HG02678 (cell line): ENCODE measurements around the gene PHACTR3.

Source experiments
- ATAC-seq: cut with Tn5 transposase; IDR thresholded peaks from one replicate; pipeline ENCODE4 v1.9.1; 2021; ENCODE audit warnings: mild to moderate bottlenecking, moderate library complexity; ENCODE audit not compliant: unreplicated experiment

The PHACTR3 gene

GRCh38 chr20:59644371-59644939 is 40.1 kb downstream of the PHACTR3 start:
- ATAC-seq: no peak

- ATAC-seq: no peak
Observed at GRCh38 chr20:59645271-59645670, 40.9 kb downstream of the PHACTR3 start.

- no peak for ATAC-seq
Observed at GRCh38 chr20:59645761-59646171, 41.4 kb downstream of the PHACTR3 start.

DNA sequence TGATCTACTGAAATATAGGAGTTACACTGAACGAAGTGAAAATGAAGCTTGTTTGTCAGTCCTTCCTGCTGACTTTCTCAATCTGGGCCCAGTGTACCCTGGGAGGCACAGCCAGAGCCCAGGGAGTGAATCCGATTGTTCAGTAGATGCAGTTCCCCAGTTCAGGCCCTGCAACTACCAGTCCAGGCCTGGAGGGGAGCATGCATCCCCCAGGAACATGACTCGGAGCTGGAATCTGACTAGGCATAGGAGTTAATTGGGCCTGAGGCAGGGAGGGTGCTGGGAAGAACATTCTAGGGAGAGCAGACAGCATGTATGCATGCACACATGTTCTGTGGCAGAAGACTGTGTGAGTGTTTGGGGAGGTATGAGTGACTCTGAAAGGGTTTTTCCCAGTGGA is 42.1 kb downstream of the PHACTR3 start:
- ATAC-seq: no peak

DNA sequence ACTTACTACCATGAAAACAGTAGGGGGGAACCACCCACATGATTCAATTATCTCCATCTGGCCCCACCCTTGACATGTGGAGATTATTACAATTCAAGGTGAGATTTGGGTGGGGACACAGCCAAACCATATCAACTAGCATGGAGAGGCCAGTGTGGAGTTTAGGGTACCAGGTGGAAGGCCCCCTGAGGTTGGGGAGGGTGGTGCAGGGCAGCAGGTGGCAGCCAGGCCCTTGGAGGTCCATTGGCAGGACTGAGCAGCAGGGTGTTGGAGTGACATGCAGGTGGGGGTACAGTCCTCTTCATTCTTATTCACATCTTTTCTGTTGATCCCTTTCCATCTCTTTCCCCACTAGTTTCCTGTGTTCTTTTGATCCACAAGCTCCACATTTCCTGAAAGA is 42.9 kb downstream of the PHACTR3 start:
- ATAC-seq: no peak

DNA sequence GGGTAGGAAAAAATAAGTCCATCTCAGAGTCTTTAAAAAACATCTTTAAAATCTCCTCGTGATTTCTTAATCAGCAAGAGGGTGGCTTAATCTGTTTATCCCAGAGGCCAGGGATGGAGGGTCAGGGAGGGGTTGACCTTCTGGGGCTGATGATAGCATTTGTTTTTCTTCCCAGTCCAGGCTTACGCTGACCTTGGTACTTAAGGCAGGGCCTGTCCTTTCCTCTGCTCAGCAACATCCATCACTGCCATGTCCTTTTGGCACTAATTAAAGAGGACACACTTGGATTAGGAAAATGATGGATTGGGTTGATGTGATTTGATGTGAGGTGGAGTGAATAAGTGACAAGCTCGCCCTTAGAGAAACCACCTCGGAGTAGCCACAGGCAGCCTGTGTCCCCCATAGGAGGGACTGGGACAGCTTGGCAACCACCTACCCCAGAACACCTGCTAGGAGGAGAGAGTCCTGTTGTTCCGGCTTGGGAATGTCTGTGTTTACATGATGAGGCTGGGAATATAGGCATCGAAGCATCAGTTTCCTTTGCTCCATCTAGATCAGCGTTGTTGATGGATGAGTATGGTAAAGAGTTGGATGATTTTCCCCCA is 44.2 kb downstream of the PHACTR3 start:
- no peak for ATAC-seq

DNA sequence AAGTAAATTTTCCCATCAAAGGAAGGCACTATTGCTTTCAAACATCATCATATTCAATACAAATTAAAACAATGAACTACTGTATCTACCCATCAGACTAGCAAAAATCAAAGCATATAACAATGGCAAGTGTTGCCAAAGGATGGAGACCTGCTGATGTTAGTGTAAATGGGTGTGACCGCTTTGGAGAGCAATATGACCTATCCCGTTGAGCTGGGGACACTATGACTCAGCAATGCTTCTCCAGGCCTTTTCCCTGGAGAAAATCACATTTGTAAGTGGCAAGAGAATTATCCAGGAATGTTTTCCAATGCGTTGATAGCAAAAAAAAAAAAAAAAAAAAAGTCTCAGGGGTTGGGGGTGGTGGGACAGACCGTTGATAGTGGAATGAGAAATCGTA is 46.1 kb downstream of the PHACTR3 start:
- ATAC-seq: no peak

DNA sequence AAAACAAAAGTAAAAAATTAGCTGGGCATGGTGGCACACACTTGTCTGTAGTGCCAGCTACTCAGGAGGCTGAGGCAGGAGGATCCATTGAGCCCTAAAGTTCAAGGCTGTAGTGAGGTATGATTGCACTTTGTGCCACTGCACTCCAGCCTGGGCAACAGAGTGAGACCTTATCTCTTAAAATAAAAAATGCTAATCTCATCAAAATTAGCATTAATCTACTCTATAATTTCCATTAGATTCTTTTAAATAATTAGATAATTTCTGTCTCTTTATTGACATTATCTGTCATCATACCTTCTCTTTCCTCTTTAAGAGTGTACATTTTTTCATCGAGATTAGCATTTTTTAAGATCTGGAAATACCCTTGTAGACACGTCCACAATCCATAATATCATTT is 48.0 kb downstream of the PHACTR3 start:
- no peak for ATAC-seq

DNA sequence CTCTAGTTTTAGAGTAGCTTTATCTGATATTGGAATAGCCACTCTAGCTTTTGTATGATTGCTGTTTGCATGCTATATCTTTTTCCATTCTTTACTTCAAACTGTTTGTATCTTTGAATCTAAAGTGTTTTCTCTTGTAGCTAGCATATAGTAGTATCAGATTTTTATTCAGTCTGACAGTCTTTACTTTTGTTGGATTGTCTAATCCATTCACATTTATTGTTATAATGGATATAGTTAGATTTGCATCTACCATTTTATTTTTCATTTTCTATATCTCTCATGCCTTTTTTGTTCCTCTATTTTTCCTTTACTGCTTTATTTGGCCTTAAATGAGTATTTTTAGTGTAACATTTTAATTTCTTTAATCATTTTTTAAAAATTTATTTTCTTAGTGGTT is 52.1 kb downstream of the PHACTR3 start:
- ATAC-seq: no peak

- no peak for ATAC-seq
Observed at GRCh38 chr20:59657459-59658046, 53.2 kb downstream of the PHACTR3 start.

- ATAC-seq: no peak
Observed at GRCh38 chr20:59660471-59660870, 56.1 kb downstream of the PHACTR3 start.

DNA sequence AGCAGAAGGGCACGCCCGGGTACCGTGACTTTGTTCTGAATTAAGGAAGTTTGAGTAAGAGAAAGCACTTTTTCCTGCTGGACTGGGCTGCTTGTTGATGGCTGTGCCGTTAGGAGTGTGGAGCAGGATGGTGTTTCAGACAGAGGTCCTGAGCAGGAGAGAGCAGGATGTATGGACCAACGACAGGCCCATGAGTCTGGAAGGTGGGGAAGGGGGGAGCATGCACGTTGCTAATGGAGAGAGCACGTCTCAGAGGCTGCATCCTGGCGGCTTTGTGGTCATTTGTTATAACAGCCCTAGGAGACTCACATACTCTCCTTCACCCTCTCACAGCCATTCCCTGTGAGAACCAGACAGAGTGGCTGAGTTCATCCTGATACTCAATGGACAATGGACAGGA is 56.8 kb downstream of the PHACTR3 start:
- ATAC-seq: no peak

DNA sequence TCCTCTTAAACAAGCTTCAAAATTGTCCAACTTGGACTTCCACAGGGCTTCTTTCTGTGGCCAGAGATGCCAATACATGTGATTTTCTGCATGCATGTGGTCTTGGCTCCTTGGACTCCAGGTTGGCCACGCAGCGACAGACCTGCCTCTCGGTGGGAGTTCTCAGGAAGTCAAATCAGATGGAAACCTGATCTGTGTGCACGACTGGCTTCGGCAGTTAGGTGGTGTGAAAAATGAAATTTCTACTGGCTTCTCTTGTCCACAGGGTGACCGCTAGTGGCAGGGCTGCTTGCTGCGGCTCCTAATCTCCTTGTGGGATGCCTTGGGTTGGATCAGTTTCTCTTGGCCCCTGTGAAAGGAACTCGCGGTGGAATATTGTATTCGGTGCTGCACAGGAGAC is 57.3 kb downstream of the PHACTR3 start:
- no peak for ATAC-seq

DNA sequence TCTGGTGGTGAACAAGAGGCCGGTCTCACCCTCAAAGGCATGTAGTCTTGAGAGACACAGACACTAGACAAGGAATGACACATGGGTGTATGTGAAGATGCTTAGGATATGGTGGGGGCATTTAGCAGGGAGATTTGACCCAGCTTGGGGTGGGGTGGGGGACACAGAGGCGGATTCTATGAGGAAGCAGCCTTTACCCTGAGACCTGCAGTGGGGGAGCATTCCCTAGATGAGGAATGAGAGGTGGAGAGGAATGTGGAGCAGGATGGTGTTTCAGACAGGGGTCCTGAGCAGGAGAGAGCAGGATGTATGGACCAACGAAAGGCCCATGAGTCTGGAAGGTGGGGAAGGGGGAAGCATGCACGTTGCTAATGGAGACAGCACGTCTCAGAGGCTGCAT is 57.8 kb downstream of the PHACTR3 start:
- no peak for ATAC-seq

DNA sequence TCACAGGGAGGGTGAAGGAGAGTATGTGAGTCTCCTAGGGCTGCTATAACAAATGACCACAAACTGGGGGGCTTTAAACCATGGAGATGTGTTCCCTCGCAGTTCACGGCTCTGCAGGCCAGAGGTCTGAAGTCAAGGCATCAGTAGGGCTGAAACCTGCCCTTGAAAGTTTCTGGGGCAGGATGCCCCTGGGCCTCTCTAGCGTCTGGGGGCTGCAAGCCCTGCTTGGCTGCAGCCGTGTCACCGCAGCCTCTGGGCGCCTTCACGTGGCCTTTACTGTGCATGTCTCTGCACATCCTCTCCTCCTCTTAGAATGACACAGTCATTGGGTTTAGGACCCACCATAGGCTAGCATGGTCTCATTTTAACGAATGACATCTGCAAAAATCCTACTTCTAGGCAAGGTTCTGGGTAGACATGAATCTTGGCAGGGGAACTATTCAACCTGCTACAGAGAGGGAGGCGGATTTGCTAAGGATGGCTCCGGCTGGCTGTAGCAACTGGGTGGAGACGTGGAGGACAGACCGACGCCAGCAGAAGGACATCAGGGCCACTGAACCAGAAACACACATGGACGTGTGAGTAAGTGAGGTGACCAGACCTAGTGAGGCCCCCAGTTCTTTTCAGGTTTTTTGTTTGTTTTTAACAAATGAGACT is 58.6 kb downstream of the PHACTR3 start:
- ATAC-seq: no peak

DNA sequence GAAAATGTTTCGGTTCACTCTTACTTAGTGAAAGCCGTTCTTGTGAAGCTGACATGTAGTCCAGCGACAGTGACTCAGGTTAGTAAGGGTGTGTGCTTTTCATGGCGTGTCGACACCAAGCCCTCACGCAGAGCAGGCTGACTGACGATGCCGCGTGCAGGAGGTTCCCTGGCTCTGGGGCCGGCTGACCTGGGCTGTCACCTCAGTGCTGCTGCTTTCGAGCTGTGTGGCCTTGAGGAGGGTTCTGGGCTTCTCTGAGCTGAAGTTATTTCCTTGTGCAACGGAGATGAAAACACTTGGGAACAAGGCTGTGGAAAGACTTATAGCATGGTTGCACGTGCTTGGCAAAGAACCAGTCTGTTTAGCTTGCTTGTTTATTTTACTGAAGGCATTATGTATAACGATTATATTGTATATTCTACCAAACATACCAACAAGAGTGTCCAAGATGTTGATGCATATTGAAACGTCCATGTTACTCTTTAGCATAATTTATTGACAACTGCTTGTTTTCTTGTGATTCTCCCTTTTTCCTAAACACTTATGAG is 59.2 kb downstream of the PHACTR3 start:
- ATAC-seq: no peak

DNA sequence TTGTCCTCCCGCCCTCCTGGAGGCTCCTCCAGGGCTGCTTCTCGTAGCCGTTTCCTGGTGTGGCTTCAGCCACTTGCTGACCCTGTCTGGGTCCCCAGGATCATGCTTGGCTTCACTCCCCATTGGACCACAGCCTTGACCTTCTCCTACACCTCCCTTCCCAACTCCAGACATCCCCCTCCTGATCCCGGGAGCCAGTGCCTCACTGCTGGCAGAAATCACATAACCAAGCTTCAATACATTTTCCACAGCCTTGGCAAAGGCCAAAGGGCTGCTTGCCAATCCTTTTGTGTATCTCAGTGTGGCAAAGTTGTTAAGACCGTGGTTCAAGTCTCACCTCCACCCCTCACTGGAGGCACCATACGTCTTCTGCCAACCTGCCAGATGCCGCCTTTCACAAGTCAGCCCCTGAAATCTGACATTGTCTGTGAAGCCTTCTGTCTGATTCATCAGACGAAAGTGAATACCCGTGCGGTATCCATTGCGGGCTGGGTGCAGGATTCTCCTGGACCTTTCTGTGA is 60.1 kb downstream of the PHACTR3 start:
- ATAC-seq: no peak

DNA sequence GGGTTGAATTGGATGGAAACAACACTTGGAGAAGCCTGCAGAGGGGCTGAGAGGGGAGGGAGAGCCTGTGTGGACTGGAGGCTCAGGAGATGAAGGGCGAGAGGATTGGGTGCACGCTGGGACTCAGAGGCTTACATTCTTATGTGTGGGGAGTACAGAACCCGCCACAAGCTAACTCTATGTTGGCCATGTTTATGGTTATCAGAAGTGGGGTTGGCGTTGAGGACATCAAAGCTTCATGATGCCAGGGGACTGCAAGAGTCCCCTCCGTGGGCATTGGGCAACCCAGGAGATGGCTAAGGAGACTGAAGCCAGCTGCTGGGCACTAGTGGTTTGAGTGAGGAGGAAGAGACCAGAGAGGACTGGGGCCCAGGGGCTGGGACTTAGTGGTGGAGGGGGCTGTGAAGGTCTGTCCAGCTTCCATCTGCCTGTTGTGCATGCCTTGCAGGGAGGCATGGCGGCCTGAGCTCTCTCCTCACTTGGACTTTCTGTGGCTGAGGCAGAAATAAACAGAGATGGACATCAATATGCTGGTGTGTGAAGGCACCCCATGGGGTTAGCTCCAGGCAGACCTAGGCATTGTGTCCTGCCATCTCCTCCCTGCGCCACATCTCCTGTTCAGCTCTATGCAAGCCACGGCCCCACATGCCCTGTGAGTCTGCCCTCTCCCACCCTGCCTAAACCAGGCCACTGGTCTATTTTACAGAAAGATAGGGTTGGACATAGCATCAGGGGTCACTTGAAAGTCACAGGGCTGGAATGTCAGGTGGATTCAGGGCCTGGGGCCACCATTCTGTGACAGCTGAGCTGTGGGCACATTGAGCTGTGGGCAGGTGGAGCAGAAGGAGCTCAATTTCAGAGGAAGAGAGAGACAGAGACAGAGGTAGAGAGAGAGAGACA is 61.6 kb downstream of the PHACTR3 start:
- ATAC-seq: no peak

- ATAC-seq: no peak
Observed at GRCh38 chr20:59666586-59666985, 62.2 kb downstream of the PHACTR3 start.

DNA sequence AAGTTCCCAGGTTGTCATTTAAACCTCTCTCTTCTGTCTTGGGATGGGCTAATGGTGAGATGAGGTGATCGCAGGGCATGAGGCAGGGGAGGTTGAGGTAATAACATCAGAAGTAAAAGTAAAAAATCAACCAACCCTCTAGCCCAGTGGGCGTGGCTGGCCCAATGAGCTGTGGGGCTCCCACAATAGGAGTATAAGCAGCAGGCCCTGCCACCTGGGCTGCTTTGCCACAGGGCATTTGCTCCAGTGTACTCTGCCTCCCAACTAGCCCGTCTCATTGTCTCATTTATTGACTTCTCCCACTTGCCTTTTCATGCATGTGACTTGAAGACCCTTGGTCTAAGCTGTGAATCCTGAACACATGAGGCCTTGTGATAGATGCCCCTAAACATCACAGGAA is 62.8 kb downstream of the PHACTR3 start:
- ATAC-seq: no peak
